ENCODE measurements around the gene PTPRD. TPM values are rescaled to one million over a fixed set of nuclear protein-coding genes. Genes with fewer than 3 reads are reported as not detected.
"Not testable (repeated sequence)": the region's sequence is repeated elsewhere in the genome, so short reads cannot be mapped to it uniquely, and the experiment has no call there.

Gene PTPRD
- total RNA-seq, 2 experiments from 2014 or later, result not detected

DNA sequence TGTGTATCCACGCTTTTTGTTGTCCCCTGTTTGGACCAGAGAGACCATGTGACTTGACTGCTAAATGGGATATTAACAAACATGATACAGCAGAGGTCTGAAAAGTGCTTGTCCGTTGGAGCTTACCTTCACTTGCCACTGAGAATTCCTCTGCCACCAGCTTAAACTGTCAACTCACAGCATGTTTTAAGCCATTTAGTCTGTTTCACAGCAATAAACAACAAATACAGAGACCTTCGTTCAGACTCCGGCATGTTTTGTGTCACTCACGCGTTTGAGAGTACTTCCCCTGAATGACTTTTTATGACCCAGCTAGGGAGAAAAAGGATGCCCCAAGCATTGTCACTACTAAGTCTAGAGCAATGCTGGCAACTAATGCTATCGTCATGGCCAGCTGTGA is 173.8 kb downstream of the PTPRD start:
- no peak for DNase-seq
- peaks cover 8% of the 10 kb centered on the region for H3K9me3 Mint-ChIP-seq
- POLR2A ChIA-PET, result no interaction called here
- H3K4me1 Mint-ChIP-seq, result no peaks in the 10 kb centered on the region
- H3K4me3 Mint-ChIP-seq, result no peak overlapping the region
- no peak overlapping the region for H3K27ac Mint-ChIP-seq
- CTCF ChIA-PET, result no interaction called here
- H3K27me3 Mint-ChIP-seq, result no peaks in the 10 kb centered on the region
- no peaks in the 10 kb centered on the region for H3K36me3 Mint-ChIP-seq (ENCODE audit: low read depth)

DNA sequence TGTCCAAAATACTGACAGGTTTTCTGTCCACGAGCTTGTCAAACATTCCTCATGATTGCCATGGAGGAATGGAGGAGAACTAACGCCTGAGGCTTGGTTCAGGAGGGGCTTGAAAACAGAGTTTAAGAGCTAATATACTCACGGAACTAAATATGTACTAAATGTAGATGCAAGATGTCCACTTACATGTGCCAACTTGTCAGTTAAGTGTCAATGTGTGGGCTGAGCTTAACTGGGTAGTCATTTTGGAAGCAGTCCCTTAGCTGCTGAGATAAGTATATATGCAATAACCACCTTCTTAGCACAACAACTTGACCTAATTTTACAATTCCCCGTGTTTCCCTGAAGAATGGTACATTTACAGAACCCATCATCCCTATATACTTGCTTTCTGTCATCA is 176.0 kb downstream of the PTPRD start:
- no peaks in the 10 kb centered on the region for H3K36me3 Mint-ChIP-seq (ENCODE audit: low read depth)
- H3K4me1 Mint-ChIP-seq, result no peaks in the 10 kb centered on the region
- DNase-seq, result no peak
- no peaks in the 10 kb centered on the region for H3K27me3 Mint-ChIP-seq
- H3K4me3 Mint-ChIP-seq, result no peak overlapping the region
- H3K27ac Mint-ChIP-seq, result no peak overlapping the region
- CTCF ChIA-PET, result no interaction called here
- peaks cover 10% of the 10 kb centered on the region for H3K9me3 Mint-ChIP-seq
- POLR2A ChIA-PET, result no interaction called here

DNA sequence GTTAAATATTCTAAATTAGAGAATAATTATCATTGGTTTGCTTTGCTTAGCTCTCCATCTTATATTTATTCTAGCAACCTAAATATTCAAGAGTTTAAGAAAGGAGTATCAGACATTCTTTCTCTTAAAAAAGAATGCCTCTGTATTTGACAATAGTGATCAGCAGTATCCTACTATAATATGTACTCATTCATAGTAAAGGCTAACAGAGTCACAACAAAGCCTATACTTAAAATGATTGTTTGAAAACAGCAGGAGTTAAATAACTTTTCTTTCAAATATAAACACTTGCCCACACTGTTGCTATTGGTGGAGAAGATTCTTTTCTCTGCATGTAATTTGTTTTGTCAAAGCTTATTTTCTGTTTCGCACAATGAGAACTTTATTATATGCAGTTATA is 178.4 kb downstream of the PTPRD start:
- no peaks in the 10 kb centered on the region for H3K27me3 Mint-ChIP-seq
- H3K9me3 Mint-ChIP-seq, result peaks cover 2% of the 10 kb centered on the region
- no peaks in the 10 kb centered on the region for H3K4me1 Mint-ChIP-seq
- no peak for DNase-seq
- CTCF ChIA-PET, result no interaction called here
- POLR2A ChIA-PET, result no interaction called here
- no peak overlapping the region for H3K4me3 Mint-ChIP-seq
- H3K27ac Mint-ChIP-seq, result no peak overlapping the region
- H3K36me3 Mint-ChIP-seq (ENCODE audit: low read depth), result no peaks in the 10 kb centered on the region

DNA sequence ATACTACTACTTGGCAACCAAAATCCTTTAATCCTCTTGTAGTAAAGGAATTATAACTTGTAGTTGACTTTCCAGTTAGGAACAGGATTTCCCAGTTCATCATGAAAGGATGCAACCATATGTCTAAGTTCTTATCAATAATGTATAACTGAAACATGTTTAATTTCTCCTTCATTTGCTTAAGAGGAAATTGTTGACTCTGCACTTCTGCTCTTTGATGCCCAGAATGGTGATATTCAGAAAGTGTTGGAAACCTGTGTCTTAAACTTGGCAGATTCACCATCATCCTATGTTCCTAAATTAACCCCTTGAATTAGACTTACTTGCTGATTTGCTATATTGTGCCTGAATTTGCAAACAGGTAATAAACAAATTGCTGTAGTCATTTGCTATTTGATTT is 201.5 kb downstream of the PTPRD start:
- Mint-ChIP-seq H3K9me3 (peaks cover 11% of the 10 kb centered on the region), H3K27me3 (no peaks in the 10 kb centered on the region), H3K36me3 (ENCODE audit: low read depth) (no peaks in the 10 kb centered on the region), H3K4me3 (no peak overlapping the region), H3K4me1 (no peaks in the 10 kb centered on the region), H3K27ac (no peak overlapping the region)
- no peak for DNase-seq
- ChIA-PET POLR2A (no interaction called here), CTCF (no interaction called here)

DNA sequence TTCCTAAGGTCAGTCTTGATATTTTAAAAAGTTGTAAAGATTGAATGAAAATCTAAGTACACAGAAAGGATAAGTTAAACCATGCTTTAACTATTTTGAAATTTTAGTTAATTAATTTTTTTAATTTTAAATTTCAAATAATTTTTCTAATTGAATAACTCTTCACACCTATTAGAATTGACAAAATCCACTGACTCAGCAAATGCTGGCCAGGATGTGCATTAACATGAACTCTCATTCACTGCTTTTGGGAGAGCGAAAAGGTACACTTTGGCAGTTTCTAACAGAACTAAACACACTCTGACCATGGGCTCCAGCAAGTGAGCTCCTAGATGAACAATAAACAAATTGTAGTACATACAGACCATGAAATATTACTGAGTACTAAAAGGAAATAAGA is 209.5 kb downstream of the PTPRD start:
- CTCF ChIA-PET, result no interaction called here
- H3K36me3 Mint-ChIP-seq (ENCODE audit: low read depth), result no peaks in the 10 kb centered on the region
- no peak overlapping the region for H3K4me3 Mint-ChIP-seq
- H3K27me3 Mint-ChIP-seq, result no peaks in the 10 kb centered on the region
- no peaks in the 10 kb centered on the region for H3K9me3 Mint-ChIP-seq
- no peak for DNase-seq
- H3K4me1 Mint-ChIP-seq, result no peaks in the 10 kb centered on the region
- no peak overlapping the region for H3K27ac Mint-ChIP-seq
- POLR2A ChIA-PET, result no interaction called here

DNA sequence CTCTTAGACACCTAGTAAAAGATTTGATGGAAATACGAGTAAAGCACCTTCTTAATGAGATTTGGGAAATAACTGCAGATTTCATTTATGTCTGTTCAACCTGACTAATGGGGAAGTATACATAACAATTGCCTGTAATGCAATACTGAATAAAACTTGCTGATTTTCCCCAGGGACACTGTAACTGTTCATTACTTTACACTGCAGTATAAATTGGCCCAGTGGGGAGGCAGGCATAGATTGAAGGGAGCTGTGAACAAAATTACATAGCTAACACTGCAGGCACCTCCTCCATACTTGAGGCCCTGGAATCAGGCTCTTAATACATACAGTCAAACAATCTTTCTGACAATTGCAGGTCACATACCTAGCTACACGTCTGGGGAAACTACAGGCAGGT is 216.2 kb downstream of the PTPRD start:
- Mint-ChIP-seq H3K9me3 (no peaks in the 10 kb centered on the region), H3K27ac (no peak overlapping the region), H3K36me3 (ENCODE audit: low read depth) (no peaks in the 10 kb centered on the region), H3K4me3 (no peak overlapping the region), H3K27me3 (no peaks in the 10 kb centered on the region), H3K4me1 (no peaks in the 10 kb centered on the region)
- no peak for DNase-seq
- ChIA-PET CTCF (no interaction called here), POLR2A (no interaction called here)

DNA sequence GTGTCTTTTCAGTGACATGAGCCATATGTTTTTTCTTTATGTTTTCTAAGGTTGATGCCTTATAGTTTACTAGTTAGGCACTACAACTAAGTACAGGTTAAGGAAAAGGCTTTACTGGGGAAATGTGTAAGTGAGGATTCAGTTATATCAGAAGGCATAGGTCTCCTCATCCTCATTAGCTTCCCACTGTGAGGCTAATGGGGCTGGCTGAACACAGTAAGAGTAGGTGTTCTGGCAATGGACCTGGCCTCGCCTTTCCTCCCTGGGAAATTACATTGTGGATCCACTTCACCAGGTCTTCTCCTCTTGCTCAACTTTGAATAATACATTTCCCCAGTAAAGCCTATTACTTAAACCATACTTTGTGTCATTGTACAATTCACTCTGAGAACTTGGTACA is 225.5 kb downstream of the PTPRD start:
- no peak for DNase-seq
- H3K27ac Mint-ChIP-seq, result no peak overlapping the region
- no peak overlapping the region for H3K4me3 Mint-ChIP-seq
- CTCF ChIA-PET, result no interaction called here
- H3K9me3 Mint-ChIP-seq, result no peaks in the 10 kb centered on the region
- H3K4me1 Mint-ChIP-seq, result no peaks in the 10 kb centered on the region
- no peaks in the 10 kb centered on the region for H3K36me3 Mint-ChIP-seq (ENCODE audit: low read depth)
- no peaks in the 10 kb centered on the region for H3K27me3 Mint-ChIP-seq
- POLR2A ChIA-PET, result no interaction called here

DNA sequence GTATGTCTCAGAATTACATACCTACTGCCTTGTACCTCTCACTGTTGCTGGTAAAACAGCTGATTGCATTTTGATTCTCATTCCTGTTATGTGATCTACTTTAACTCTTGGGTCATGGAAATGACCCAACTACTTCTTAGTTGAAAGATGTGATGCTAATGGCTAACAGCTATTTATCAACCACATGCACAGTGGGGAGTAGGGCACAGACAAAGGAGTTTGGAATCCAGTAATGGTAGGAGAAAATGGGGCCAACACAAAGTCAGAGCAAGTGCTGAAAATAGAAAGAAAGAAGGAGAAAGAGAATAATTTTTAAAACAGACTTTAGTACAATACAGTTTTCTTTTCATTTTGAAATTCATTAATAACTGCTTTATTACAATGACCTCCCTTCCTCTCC is 241.0 kb downstream of the PTPRD start:
- no peak overlapping the region for H3K27ac Mint-ChIP-seq

DNA sequence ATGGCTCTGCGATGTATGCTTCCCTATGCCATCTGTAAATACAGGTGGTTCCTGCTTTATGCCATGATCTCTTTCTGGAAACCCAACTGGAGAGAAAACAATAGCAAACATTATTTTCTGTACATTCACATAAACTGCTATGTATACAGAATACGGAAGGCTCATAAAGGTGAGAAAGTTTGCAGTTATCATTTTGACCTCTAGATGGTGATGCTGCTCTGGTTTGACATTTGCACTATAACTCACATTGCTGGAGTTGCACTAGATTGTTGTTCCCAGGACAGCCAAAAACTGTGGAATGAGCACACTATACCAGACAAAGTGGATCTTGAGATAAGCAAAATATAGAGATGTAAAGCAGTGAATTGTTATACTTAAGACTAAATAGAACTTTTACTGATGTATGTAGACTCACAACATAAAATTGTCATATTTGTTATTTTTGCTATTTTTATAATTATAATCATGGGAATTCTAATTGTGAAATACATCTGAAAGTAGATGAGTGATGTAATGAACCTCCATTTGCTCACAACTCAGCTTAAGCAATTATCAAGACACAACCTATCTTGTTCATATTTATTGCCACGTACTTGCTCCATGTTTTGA is 246.5 kb downstream of the PTPRD start:
- H3K4me3 Mint-ChIP-seq, result no peak overlapping the region
- H3K27ac Mint-ChIP-seq, result no peak overlapping the region
- no peaks in the 10 kb centered on the region for H3K36me3 Mint-ChIP-seq (ENCODE audit: low read depth)
- POLR2A ChIA-PET, result no interaction called here
- H3K4me1 Mint-ChIP-seq, result no peaks in the 10 kb centered on the region
- CTCF ChIA-PET, result no interaction called here
- no peaks in the 10 kb centered on the region for H3K27me3 Mint-ChIP-seq
- no peak for DNase-seq
- peaks cover 2% of the 10 kb centered on the region for H3K9me3 Mint-ChIP-seq

More for the DNA sequence above, 241.0 kb downstream of the PTPRD start:
- H3K36me3 Mint-ChIP-seq (ENCODE audit: low read depth), result no peaks in the 10 kb centered on the region
- no peak overlapping the region for H3K4me3 Mint-ChIP-seq
- POLR2A ChIA-PET, result no interaction called here
- DNase-seq, result no peak
- CTCF ChIA-PET, result no interaction called here
- no peaks in the 10 kb centered on the region for H3K27me3 Mint-ChIP-seq
- no peaks in the 10 kb centered on the region for H3K4me1 Mint-ChIP-seq
- H3K9me3 Mint-ChIP-seq, result no peaks in the 10 kb centered on the region

DNA sequence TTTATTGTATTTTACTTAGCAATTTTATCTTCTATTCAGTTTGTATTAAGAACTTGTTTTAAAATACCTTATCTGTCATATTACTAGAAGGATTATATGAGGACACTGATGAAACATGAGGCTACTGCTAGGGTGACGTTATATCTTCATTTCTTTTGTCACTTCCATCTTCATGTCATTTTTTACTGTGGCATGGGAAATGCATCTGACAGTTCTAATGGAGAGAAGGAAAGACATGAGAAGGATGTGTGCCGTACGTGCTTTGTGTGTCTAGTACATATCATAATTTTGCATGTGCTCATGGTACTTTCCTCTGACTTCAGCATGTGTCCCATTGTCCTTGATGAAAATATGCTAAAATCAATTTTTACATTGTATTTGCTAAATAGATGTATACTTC is 258.2 kb downstream of the PTPRD start:
- peaks cover 5% of the 10 kb centered on the region for H3K9me3 Mint-ChIP-seq
- no peak overlapping the region for H3K4me3 Mint-ChIP-seq
- no peaks in the 10 kb centered on the region for H3K4me1 Mint-ChIP-seq
- H3K27me3 Mint-ChIP-seq, result no peaks in the 10 kb centered on the region
- H3K27ac Mint-ChIP-seq, result no peak overlapping the region
- no peaks in the 10 kb centered on the region for H3K36me3 Mint-ChIP-seq (ENCODE audit: low read depth)
- ChIA-PET CTCF (no interaction called here), POLR2A (no interaction called here)
- no peak for DNase-seq

DNA sequence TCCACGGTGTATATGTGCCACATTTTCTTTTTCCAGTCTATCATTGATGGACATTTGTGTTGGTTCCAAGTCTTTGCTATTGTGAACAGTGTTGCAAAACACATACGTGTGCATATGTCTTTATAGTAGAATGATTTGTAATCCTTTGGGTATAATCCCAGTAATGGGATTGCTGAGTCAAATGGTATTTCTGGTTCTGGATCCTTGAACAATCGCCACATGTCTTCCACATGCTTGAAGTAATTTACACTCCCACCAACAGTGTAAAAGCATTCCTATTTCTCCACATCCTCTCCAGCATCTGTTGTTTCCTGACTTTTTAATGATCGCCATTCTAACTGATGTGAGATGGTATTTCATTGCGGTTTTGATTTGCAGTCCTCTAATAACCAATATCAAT is 267.2 kb downstream of the PTPRD start:
- H3K27me3 Mint-ChIP-seq; H3K4me1 Mint-ChIP-seq; H3K4me3 Mint-ChIP-seq; POLR2A ChIA-PET; DNase-seq; H3K27ac Mint-ChIP-seq; H3K36me3 Mint-ChIP-seq (ENCODE audit: low read depth); H3K9me3 Mint-ChIP-seq; CTCF ChIA-PET: not testable (repeated sequence)

DNA sequence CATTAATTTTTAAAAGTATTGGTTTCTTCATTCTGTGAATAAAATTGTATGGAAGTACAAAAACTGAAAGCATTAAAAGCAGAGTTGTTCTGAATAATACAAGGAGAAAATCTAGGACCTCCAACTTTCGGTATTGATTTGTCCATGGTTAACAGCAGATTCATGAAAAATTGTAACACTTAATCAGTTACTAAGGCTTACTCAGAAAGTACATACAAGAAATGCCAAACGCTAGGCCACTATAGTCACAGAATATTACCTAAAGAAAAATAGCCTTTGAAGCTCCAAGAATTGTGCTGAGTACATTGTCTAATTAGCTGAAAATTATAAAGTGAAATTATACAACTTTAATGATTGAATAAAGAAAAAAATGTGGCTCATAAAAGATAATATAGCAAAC is 271.7 kb downstream of the PTPRD start:
- ChIA-PET CTCF (no interaction called here), POLR2A (no interaction called here)
- DNase-seq, result no peak
- no peaks in the 10 kb centered on the region for H3K36me3 Mint-ChIP-seq (ENCODE audit: low read depth)
- no peak overlapping the region for H3K4me3 Mint-ChIP-seq
- no peaks in the 10 kb centered on the region for H3K27me3 Mint-ChIP-seq
- peaks cover 3% of the 10 kb centered on the region for H3K9me3 Mint-ChIP-seq
- H3K4me1 Mint-ChIP-seq, result no peaks in the 10 kb centered on the region
- H3K27ac Mint-ChIP-seq, result no peak overlapping the region

DNA sequence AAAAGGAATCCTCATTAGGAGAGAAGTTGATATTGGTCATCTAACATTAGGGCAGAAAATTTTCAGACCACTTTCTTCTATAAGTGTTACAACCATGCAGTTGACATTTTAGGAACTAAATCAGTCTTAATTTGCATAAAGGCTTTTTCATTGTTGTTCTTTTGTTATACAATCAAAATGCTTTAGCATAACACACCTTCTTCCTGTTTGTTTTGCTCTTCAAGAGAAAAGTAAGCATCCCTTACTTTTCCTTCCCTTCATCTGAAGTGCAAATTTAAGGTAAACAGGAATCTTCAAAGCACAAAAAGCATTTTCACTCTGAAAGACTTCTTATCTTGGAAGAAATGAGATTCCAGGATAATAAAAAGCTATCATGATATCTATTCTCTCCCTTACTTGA is 273.6 kb downstream of the PTPRD start:
- peaks cover 5% of the 10 kb centered on the region for H3K9me3 Mint-ChIP-seq
- H3K4me3 Mint-ChIP-seq, result no peak overlapping the region
- DNase-seq, result no peak
- no peaks in the 10 kb centered on the region for H3K4me1 Mint-ChIP-seq
- no peak overlapping the region for H3K27ac Mint-ChIP-seq
- H3K36me3 Mint-ChIP-seq (ENCODE audit: low read depth), result no peaks in the 10 kb centered on the region
- no peaks in the 10 kb centered on the region for H3K27me3 Mint-ChIP-seq
- ChIA-PET CTCF (no interaction called here), POLR2A (no interaction called here)

DNA sequence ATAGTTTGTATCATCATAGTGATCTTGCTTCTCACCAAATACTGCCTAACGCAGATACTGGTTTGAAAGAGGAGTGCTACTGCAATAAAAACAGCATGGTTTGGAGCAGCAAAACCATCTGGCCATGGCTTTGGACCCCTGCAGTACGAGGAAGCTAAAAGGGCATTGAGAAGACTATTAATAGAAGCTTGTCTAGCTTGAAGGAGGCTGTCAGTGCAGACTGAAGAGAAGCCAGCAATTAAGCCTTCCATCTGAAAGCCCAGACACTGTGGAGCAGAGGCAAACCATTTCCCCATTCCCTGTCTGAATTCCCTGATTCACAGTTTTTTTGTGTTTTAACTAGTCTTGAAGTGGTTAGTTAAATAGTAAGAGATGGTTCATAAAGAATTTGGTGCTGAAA is 281.6 kb downstream of the PTPRD start:
- no peaks in the 10 kb centered on the region for H3K36me3 Mint-ChIP-seq (ENCODE audit: low read depth)
- CTCF ChIA-PET, result no interaction called here
- H3K27me3 Mint-ChIP-seq, result no peaks in the 10 kb centered on the region
- H3K4me3 Mint-ChIP-seq, result no peak overlapping the region
- DNase-seq, result no peak
- peaks cover 11% of the 10 kb centered on the region for H3K9me3 Mint-ChIP-seq
- H3K4me1 Mint-ChIP-seq, result no peaks in the 10 kb centered on the region
- POLR2A ChIA-PET, result no interaction called here
- H3K27ac Mint-ChIP-seq, result no peak overlapping the region

DNA sequence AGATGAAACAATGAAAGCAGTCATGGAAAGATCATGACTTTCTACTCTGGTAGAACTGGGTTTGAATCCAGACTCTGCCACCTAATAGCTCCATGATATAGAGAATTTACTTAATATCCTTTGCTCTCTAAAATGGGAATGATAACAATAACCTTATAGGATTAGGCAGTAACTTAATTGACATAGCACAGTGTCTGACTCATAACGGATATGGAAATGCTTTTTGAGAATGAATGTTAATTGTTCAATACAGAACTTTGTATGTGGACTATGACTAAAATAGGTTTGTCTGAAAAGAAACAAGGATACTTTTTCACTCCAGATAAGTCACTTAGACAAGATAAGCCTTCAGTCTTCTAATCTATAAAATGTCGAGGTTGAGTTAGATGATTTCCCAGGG is 330.7 kb downstream of the PTPRD start:
- H3K27me3 Mint-ChIP-seq, result no peaks in the 10 kb centered on the region
- H3K9me3 Mint-ChIP-seq, result peaks cover 10% of the 10 kb centered on the region
- ChIA-PET CTCF (no interaction called here), POLR2A (no interaction called here)
- no peak for DNase-seq
- no peak overlapping the region for H3K4me3 Mint-ChIP-seq
- no peaks in the 10 kb centered on the region for H3K4me1 Mint-ChIP-seq
- H3K27ac Mint-ChIP-seq, result no peak overlapping the region
- no peaks in the 10 kb centered on the region for H3K36me3 Mint-ChIP-seq (ENCODE audit: low read depth)

All from activated CD4-positive, alpha-beta memory T cell treated with anti-CD3 and anti-CD28 coated beads, Interleukin-2, amount 10 ng/mL, durations not matched to agents 7 days and 5 days (primary cell).